H1 (cell line): Measurements from ENCODE around the gene ZNF37A.

Experiments used
- RBBP5 ChIP-seq: IDR thresholded peaks from 2 replicates; pipeline ENCODE4 v1.7.1; 2012; ENCODE audit warnings: low read depth, mild to moderate bottlenecking, inconsistent platforms, low read length, moderate library complexity, borderline replicate concordance
- TAF1 ChIP-seq: IDR thresholded peaks from 2 replicates; pipeline ENCODE4 v1.6.1; 2011; ENCODE audit warnings: mild to moderate bottlenecking, low read depth, low read length

- no peak for TF ChIP-seq RBBP5
- TF ChIP-seq TAF1: no peak
These were observed 39.8 kb upstream of the ZNF37A start for GRCh38 chr10:38054361-38054797.
